GM19455 (cell line): Measurements from ENCODE around the gene MGAT5B.
"Not testable (repeated sequence)": the region's sequence is repeated elsewhere in the genome, so short reads cannot be mapped to it uniquely, and the experiment has no call there.

Experiments used
- ATAC-seq: cut with Tn5 transposase; IDR thresholded peaks from one replicate; pipeline ENCODE4 v1.9.1; 2021; ENCODE audit not compliant: unreplicated experiment

Gene MGAT5B

GRCh38 chr17:76868176-76868668 is at the start of gene MGAT5B:
Gene MGAT5B, plus strand, starts transcription at chr17:76868404. Its CDS starts 626 bp downstream, at chr17:76869030.
- ATAC-seq, result peak; percentile 53

GRCh38 chr17:76820039-76820438 is 48.2 kb upstream of the MGAT5B start:
- ATAC-seq, result no peak

GRCh38 chr17:76820561-76820960 is 47.6 kb upstream of the MGAT5B start:
- ATAC-seq, result no peak

GRCh38 chr17:76822184-76822778 is 45.9 kb upstream of the MGAT5B start:
- no peak for ATAC-seq

- ATAC-seq, result no peak
These were observed 44.1 kb upstream of the MGAT5B start for GRCh38 chr17:76824093-76824492.

GRCh38 chr17:76826330-76827068 is 41.7 kb upstream of the MGAT5B start:
- ATAC-seq, result no peak

- no peak for ATAC-seq
These were observed 40.5 kb upstream of the MGAT5B start for GRCh38 chr17:76827736-76828135.

- no peak for ATAC-seq
These were observed 37.1 kb upstream of the MGAT5B start for GRCh38 chr17:76830987-76831715.

GRCh38 chr17:76833034-76833644 is 35.1 kb upstream of the MGAT5B start:
- no peak for ATAC-seq

GRCh38 chr17:76833747-76834146 is 34.5 kb upstream of the MGAT5B start:
- no peak for ATAC-seq

GRCh38 chr17:76834870-76835269 is 33.3 kb upstream of the MGAT5B start:
- ATAC-seq, result no peak

- no peak for ATAC-seq
These were observed 27.8 kb upstream of the MGAT5B start for GRCh38 chr17:76840443-76840767.

GRCh38 chr17:76840884-76841775 is 27.1 kb upstream of the MGAT5B start:
- no peak for ATAC-seq

GRCh38 chr17:76841776-76842405 is 26.3 kb upstream of the MGAT5B start:
- ATAC-seq, result no peak

GRCh38 chr17:76843068-76843467 is 25.1 kb upstream of the MGAT5B start:
- ATAC-seq, result not testable (repeated sequence)

- no peak for ATAC-seq
These were observed 24.3 kb upstream of the MGAT5B start for GRCh38 chr17:76843703-76844484.

GRCh38 chr17:76844485-76844829 is 23.7 kb upstream of the MGAT5B start:
- ATAC-seq, result no peak

GRCh38 chr17:76844846-76845245 is 23.4 kb upstream of the MGAT5B start:
- no peak for ATAC-seq

- no peak for ATAC-seq
These were observed 22.6 kb upstream of the MGAT5B start for GRCh38 chr17:76845541-76846017.
